Measurements from ENCODE around the gene DIRAS1. TPM values are rescaled to one million over a fixed set of nuclear protein-coding genes. Genes with fewer than 3 reads are reported as not detected.

DIRAS1 gene
- total RNA-seq, 1 experiment from 2014 or later: 33.7 TPM

DNA sequence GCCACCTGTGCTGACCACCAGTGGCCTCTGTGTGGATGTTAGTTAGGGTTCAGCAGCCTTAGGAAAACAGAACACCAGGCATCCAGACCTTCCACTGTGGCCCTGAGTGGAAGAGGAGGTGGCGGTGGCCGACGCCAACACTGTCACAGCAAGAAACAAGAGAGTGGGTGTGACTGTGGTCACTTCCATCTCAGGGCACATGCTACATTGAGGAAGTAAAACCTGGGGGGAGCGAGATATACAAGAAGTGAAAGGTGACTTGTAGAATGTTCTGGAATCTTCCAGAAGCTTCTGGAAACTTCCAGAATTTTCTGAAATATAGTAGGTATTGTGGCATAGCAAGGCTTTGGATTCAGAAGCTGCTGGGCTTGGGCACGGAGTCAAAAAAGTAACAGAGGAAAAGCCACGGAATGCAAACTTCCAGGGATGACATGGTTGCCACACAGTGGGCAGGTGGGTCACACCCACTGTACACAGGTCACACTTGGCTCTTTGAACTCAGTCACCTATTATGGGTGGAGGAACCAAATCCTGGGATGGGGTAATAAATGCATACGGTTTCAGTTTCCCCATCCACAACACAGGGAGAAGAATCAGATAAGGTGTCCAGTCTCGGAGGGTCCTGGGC is 43.0 kb downstream of the DIRAS1 start:
- CTCF ChIA-PET: no interaction called here
- intact Hi-C loops (cut with micrococcal nuclease): no loop called here
- TF ChIP-seq ELF1 (IDR thresholded peaks at IDR 0.05; ENCODE audit: borderline replicate concordance, low read depth): no peak
- TF ChIP-seq ZFX (IDR thresholded peaks at IDR 0.05): no peak
- TF ChIP-seq SP1 (IDR thresholded peaks at IDR 0.05; ENCODE audit: low read depth): no peak
- no peaks in the 10 kb centered on the region for H3K4me1 ChIP-seq (ENCODE audit: control insufficient read depth in 1 of 2, insufficient read depth in 2 of 2, low read length in 2 of 2)
- DNase-seq (ENCODE audit: low read depth, low spot score): no peak
- no peaks in the 10 kb centered on the region for H3K9me3 ChIP-seq (ENCODE audit: control insufficient read depth in 1 of 2, insufficient read depth in 1 of 2, low read depth in 1 of 2, low read length in 2 of 2)
- H4K20me1 ChIP-seq (ENCODE audit: insufficient read depth): no peaks in the 10 kb centered on the region
- no peaks in the 10 kb centered on the region for H3K36me3 ChIP-seq (ENCODE audit: control insufficient read depth in 1 of 2, insufficient read depth in 2 of 2, low read length in 2 of 2)
- ATAC-seq: no peak
- no peaks in the 10 kb centered on the region for H3K79me2 ChIP-seq (ENCODE audit: insufficient read depth, low read length)
- no peaks in the 10 kb centered on the region for H3K9me2 ChIP-seq (ENCODE audit: insufficient read depth)
- no peak overlapping the region for H3K27ac ChIP-seq (ENCODE audit: low read depth, low read length)
- POLR2A ChIA-PET: no interaction called here
- no peak overlapping the region for H2AFZ ChIP-seq (ENCODE audit: low read depth, low read length, poor library complexity, severe bottlenecking)
- RAD21 ChIA-PET (ENCODE audit: low non-redundant PET in 1 of 2, low total read pairs in 2 of 2, uncharacterized antibody in 2 of 2, unreplicated experiment in 2 of 2): no interaction called here
- no peak overlapping the region for H3K4me3 ChIP-seq (replicated peaks in 1 of 2; ENCODE audit: low read depth in 1 of 2, low read length in 2 of 2)
- no peaks in the 10 kb centered on the region for H3K27me3 ChIP-seq (ENCODE audit: insufficient read depth, low read length)
- no peak overlapping the region for H3K4me2 ChIP-seq (ENCODE audit: low read length)
- H3K9ac ChIP-seq (ENCODE audit: low read length): no peak overlapping the region
- BruUV-seq (replicated peaks): no TSS peak

DNA sequence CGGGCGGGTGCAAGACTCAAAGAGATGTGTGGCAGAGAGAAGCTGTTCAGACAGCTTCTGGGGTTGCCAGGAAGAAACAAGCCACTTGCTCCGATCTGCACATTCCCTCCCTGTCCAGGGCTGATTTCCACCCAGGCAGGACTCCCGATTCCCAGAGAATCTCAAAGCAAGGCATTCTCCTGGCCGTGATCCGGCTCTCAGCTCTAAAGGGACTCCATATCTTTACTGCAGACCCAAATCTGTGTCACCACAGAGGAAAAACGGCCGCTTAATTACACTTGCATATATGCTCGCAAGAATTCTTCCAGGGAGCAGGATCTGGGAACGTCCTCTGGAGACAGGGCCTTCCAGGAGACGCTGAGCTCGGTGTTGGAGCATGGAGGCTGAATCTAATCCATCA is 44.3 kb downstream of the DIRAS1 start:
- no peaks in the 10 kb centered on the region for H3K36me3 ChIP-seq (ENCODE audit: control insufficient read depth in 1 of 2, insufficient read depth in 2 of 2, low read length in 2 of 2)
- ATAC-seq: no peak
- intact Hi-C loops (cut with micrococcal nuclease): no loop called here
- H3K79me2 ChIP-seq (ENCODE audit: insufficient read depth, low read length): no peaks in the 10 kb centered on the region
- POLR2A ChIA-PET: no interaction called here
- CTCF ChIA-PET: no interaction called here
- H4K20me1 ChIP-seq (ENCODE audit: insufficient read depth): no peaks in the 10 kb centered on the region
- no peaks in the 10 kb centered on the region for H3K9me3 ChIP-seq (ENCODE audit: control insufficient read depth in 1 of 2, insufficient read depth in 1 of 2, low read depth in 1 of 2, low read length in 2 of 2)
- TF ChIP-seq, protein P1, sequence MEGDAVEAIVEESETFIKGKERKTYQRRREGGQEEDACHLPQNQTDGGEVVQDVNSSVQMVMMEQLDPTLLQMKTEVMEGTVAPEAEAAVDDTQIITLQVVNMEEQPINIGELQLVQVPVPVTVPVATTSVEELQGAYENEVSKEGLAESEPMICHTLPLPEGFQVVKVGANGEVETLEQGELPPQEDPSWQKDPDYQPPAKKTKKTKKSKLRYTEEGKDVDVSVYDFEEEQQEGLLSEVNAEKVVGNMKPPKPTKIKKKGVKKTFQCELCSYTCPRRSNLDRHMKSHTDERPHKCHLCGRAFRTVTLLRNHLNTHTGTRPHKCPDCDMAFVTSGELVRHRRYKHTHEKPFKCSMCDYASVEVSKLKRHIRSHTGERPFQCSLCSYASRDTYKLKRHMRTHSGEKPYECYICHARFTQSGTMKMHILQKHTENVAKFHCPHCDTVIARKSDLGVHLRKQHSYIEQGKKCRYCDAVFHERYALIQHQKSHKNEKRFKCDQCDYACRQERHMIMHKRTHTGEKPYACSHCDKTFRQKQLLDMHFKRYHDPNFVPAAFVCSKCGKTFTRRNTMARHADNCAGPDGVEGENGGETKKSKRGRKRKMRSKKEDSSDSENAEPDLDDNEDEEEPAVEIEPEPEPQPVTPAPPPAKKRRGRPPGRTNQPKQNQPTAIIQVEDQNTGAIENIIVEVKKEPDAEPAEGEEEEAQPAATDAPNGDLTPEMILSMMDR (IDR thresholded peaks at IDR 0.05 in 2 of 3, conservative IDR thresholded peaks at IDR 0.05 in 1 of 3; ENCODE audit: borderline replicate concordance in 1 of 3, insufficient read depth in 1 of 3, low read depth in 2 of 3, low read length in 2 of 3): no peak
- TF ChIP-seq EGR1 (IDR thresholded peaks at IDR 0.05; ENCODE audit: low read depth): no peak
- no peak for TF ChIP-seq ELF1 (IDR thresholded peaks at IDR 0.05; ENCODE audit: borderline replicate concordance, low read depth)
- no peak for TF ChIP-seq YY1 (IDR thresholded peaks at IDR 0.05; ENCODE audit: extremely low read depth, insufficient replicate concordance, low read depth, low read length)
- no peak for DNase-seq (ENCODE audit: low read depth, low spot score)
- H3K9ac ChIP-seq (ENCODE audit: low read length): no peak overlapping the region
- no peak overlapping the region for H3K27ac ChIP-seq (ENCODE audit: low read depth, low read length)
- no peaks in the 10 kb centered on the region for H3K9me2 ChIP-seq (ENCODE audit: insufficient read depth)
- H3K27me3 ChIP-seq (ENCODE audit: insufficient read depth, low read length): no peaks in the 10 kb centered on the region
- H3K4me1 ChIP-seq (ENCODE audit: control insufficient read depth in 1 of 2, insufficient read depth in 2 of 2, low read length in 2 of 2): peaks cover 0 to 3% of the 10 kb centered on the region in 2 experiments; a peak in 2 of 4 replicates
- H3K4me2 ChIP-seq (ENCODE audit: low read length): no peak overlapping the region
- BruUV-seq (replicated peaks): no TSS peak
- no peak overlapping the region for H2AFZ ChIP-seq (ENCODE audit: low read depth, low read length, poor library complexity, severe bottlenecking)
- H3K4me3 ChIP-seq (replicated peaks in 1 of 2; ENCODE audit: low read depth in 1 of 2, low read length in 2 of 2): no peak overlapping the region
- RAD21 ChIA-PET (ENCODE audit: low non-redundant PET in 1 of 2, low total read pairs in 2 of 2, uncharacterized antibody in 2 of 2, unreplicated experiment in 2 of 2): no interaction called here
